AG04450 (cell line): ENCODE measurements around the gene CPHXL2. TPM values are rescaled to one million over a fixed set of nuclear protein-coding genes. Genes with fewer than 3 reads are reported as not detected.
A peak's percentile ranks its signal among the peaks of the same experiment; 100 is the strongest.

Source experiments
- CTCF ChIA-PET: fragments of 300-600, 350-600 bp; formaldehyde crosslinking; extraction: SDS; loops from one replicate; lab custom pipeline; 2022; ENCODE audit warnings: antibody characterized with exemption, inconsistent platforms; lab: Charles Lee
- POLR2A ChIA-PET: fragments of 350-600 bp; formaldehyde crosslinking; extraction: SDS; loops from one replicate; lab custom pipeline; 2021; ENCODE audit warnings: antibody characterized with exemption, inconsistent platforms; lab: Yijun Ruan, JAX
- DNase-seq: peaks from one replicate; pipeline ENCODE4 v3.0.0-alpha.2; 2011; ENCODE audit warnings: low read depth, low spot score
- H3K27ac ChIP-seq: one replicate; pipeline ENCODE4 v1.5.1; 2012; ENCODE audit warnings: low read depth, low read length, control low read depth
- H3K27me3 ChIP-seq: one replicate; pipeline ENCODE4 v1.6.0; 2012; ENCODE audit warnings: low read length; ENCODE audit not compliant: control insufficient read depth, insufficient read depth
- H3K4me3 ChIP-seq: 2 replicates; pipeline ENCODE4 v1.5.1; 2011; ENCODE audit warnings: mild to moderate bottlenecking, low read depth, low read length, control low read depth
- H3K9me3 ChIP-seq: 2 replicates; pipeline ENCODE4 v1.5.1; 2012; ENCODE audit warnings: low read length; ENCODE audit not compliant: control insufficient read depth, insufficient read depth
- CTCF ChIP-seq: IDR thresholded peaks from 2 replicates; pipeline ENCODE4 v1.5.1; 2011; ENCODE audit warnings: low read depth, low read length, control low read depth, inconsistent platforms
- polyA plus RNA-seq: library from polyadenylated mRNA; depleted of rRNA; stranded (reverse); fragments of >200 nt; gene quantifications from 2 replicates; pipeline ENCODE4 v1.2.3, GENCODE V29; 2011

Gene CPHXL2
- polyA plus RNA-seq, 1 experiment, result not detected

GRCh38 chr16:75660321-75660720 lies 16.5 kb downstream of the CPHXL2 start:
- ChIA-PET POLR2A (interaction anchor here (1.1 kb wide), 1 partner anchor 13 kb away, joined by 5 read pairs; the partner anchor contains the start of genes KARS1 and TERF2IP), CTCF (interaction anchor here (0.7 to 1.6 kb wide), 2 partner anchors 104 to 987 kb away, joined by 4 to 16 read pairs; no protein-coding TSS in a partner anchor)
- no peak overlapping the region for H3K4me3 ChIP-seq
- TF ChIP-seq CTCF, result no peak
- H3K9me3 ChIP-seq, result no peaks in the 10 kb centered on the region
- no peaks in the 10 kb centered on the region for H3K27me3 ChIP-seq
- DNase-seq, result no peak
- no peak overlapping the region for H3K27ac ChIP-seq

- DNase-seq, result no peak
- H3K27ac ChIP-seq, result no peak overlapping the region
- H3K4me3 ChIP-seq, result no peak overlapping the region
- TF ChIP-seq CTCF, result no peak
- no peaks in the 10 kb centered on the region for H3K9me3 ChIP-seq
- ChIA-PET POLR2A (interaction anchor here (0.7 kb wide), 1 partner anchor 75 kb away, joined by 3 read pairs; no protein-coding TSS in a partner anchor), CTCF (no interaction called here)
- H3K27me3 ChIP-seq, result no peaks in the 10 kb centered on the region
These were observed 18.6 kb downstream of the CPHXL2 start for GRCh38 chr16:75658175-75658574.

DNA sequence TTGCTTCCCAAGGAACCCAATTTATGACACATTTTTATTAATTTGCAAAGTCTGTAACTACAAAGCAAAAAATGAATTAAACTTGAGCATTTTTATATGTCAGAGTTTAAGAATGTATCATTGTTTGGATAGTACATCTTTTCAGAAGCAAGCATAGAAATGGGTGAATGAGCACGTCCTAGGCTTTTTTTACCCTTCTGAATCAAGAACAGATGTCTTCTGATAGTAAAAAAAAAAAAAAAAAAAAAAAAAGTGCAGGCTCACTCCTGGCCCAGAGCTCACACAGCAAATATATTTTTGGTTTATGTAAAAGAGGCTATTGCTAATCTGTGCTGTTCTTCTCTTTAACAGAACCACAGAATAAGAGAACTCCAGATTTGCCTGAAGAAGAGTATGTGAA lies 22.9 kb downstream of the CPHXL2 start:
- ChIA-PET CTCF (interaction anchor here (0.6 to 1.4 kb wide), 2 partner anchors 110 to 197 kb away, joined by 4 to 5 read pairs; no protein-coding TSS in a partner anchor), POLR2A (no interaction called here)
- Histone ChIP-seq H3K27me3 (no peaks in the 10 kb centered on the region), H3K9me3 (no peaks in the 10 kb centered on the region), H3K27ac (peak overlapping the region; percentile 43), H3K4me3 (no peak overlapping the region)
- no peak for TF ChIP-seq CTCF
- peak; percentile 11 for DNase-seq

DNA sequence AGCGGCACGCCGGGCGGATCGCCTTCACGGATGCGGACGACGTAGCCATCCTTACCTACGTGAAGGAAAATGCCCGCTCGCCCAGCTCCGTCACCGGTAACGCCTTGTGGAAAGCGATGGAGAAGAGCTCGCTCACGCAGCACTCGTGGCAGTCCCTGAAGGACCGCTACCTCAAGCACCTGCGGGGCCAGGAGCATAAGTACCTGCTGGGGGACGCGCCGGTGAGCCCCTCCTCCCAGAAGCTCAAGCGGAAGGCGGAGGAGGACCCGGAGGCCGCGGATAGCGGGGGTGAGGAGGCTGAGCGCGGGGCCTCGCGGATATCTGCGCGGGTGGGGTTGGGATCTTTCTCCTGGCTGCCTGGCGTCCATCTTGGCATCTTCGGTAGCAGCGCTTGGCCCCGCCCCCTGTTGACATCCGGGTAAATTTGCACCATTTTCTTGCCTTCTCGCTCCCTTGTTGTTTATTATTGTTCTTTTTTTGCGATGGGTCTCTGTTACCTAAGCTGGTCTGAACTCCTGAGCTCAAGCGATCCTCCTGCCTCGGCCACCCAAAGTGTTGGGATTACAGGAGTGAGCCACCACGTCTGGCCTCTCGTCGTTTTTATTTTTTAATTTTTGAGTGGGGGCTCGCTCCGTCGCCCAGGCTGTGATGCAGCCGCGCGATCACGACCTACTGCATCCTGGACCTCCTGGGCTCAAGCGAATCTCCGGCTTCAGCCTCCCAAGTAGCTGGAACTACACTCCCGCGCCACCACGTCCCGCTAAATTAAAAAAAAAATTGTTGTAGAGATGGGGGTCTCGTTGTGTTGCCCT lies 28.3 kb downstream of the CPHXL2 start:
- ChIA-PET POLR2A (interaction anchor here (1.0 to 2.4 kb wide), 4 partner anchors 25 to 116 kb away, joined by 7 to 20 read pairs (median 8); partner anchors contain the start of gene ADAT1), CTCF (interaction anchor here (0.6 to 4.8 kb wide), 5 partner anchors 115 to 1155 kb away, joined by 6 to 33 read pairs (median 8); no protein-coding TSS in a partner anchor)
- Histone ChIP-seq H3K9me3 (peaks cover 7% of the 10 kb centered on the region; the same call in 1 of the 2 replicates), H3K27ac (peak overlapping the region; percentile 90), H3K4me3 (peak overlapping the region; percentile 94), H3K27me3 (no peaks in the 10 kb centered on the region)
- DNase-seq, result peak; percentile 32
- no peak for TF ChIP-seq CTCF
